Gastroesophageal sphincter (tissue), 3 donors: Measurements from ENCODE around the gene MAN2B2.

ENCODE experiments used
- CTCF ChIP-seq, 4 experiments: fragments of 200-600 bp in 2 of 4; fragments of 450-650 bp in 2 of 4; sonication (generic) in 1 of 4; IDR thresholded peaks; one replicate each; pipeline ENCODE4 v1.5.1; 2017 to 2019; ENCODE audit warnings: antibody characterized with exemption in 4 of 4, mild to moderate bottlenecking in 2 of 4, moderate library complexity in 2 of 4
- POLR2AphosphoS5 ChIP-seq: sonication (generic); formaldehyde crosslinking; IDR thresholded peaks from one replicate; pipeline ENCODE4 v1.6.1; 2017; ENCODE audit warnings: antibody characterized with exemption

DNA sequence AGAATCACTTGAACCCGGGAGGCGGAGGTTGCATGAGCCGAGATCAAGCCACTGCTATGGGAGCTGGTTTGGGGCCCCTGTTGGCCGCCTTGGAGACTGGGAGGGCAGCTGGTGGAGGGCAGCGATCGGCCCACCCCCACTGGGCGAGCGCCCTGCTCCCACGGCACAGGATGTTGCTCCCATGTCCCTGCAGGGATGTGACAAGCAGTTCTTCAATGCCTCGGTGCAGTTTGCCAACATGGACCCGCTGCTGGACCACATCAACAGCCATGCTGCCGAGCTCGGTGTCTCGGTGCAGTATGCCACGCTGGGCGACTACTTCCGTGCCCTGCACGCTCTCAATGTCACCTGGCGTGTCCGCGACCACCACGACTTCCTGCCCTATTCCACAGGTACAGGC lies 19.4 kb downstream of the MAN2B2 start:
- no peak for TF ChIP-seq CTCF (IDR thresholded peaks at IDR 0.05)
- TF ChIP-seq POLR2AphosphoS5: no peak
